Dedifferentiated amniotic fluid mesenchymal stem cell (primary cell): Measurements from ENCODE around the gene NUDT4B.
"Not testable (repeated sequence)": the region's sequence is repeated elsewhere in the genome, so short reads cannot be mapped to it uniquely, and the experiment has no call there.

Experiments used
- DNase-seq: peaks from one replicate; pipeline ENCODE4 v3.0.0-alpha.2; 2016; ENCODE audit errors: extremely low spot score

The NUDT4B gene

DNA sequence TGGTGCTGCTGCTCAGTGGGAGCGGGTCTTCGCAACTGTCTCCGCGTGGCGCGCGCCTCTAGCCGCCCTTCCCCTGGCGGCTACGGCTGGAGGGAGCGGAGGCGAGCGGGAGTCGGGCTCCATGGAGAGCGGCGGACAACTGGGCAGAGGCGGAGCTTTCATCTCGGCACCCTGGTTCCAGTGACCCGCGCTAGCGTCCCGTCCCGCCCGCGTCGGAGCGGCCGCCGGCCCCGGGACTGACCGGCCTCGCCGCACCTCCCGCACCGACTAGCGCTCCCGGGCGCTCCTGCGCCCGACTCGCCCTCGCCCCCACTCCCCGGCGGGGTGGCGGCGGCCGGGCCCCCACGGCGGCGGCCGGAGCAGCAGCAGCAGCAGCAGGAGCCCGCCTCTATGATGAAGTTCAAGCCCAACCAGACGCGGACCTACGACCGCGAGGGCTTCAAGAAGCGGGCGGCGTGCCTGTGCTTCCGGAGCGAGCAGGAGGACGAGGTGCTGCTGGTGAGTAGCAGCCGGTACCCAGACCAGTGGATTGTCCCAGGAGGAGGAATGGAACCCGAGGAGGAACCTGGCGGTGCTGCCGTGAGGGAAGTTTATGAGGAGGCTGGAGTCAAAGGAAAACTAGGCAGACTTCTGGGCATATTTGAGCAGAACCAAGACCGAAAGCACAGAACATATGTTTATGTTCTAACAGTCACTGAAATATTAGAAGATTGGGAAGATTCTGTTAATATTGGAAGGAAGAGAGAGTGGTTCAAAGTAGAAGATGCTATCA, at the start of gene NUDT4B:
NUDT4B (plus strand) TSS at position 212 of the 772 bp plus-strand sequence; CDS start at position 391, 179 bp downstream.
- DNase-seq: not testable (repeated sequence)

DNA sequence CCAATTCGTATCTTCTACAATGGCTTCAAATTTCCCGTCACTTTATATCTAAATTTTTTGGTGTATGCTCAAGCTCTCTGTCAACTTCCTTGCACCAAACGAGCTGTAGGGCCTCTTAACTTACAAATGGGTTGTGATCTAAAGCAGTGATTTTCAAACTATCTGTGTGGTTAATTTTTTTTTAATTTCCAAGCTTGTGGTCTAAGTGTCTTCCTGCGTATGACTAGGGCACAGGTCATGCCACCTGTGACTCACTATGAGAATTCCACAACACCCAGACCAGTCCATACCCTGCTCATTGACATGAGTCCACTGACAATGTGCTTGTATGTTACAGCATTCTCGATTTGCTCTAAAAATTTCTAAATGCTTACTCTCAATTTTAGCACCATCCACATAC, 49.2 kb upstream of the NUDT4B start:
- DNase-seq: not testable (repeated sequence)

DNA sequence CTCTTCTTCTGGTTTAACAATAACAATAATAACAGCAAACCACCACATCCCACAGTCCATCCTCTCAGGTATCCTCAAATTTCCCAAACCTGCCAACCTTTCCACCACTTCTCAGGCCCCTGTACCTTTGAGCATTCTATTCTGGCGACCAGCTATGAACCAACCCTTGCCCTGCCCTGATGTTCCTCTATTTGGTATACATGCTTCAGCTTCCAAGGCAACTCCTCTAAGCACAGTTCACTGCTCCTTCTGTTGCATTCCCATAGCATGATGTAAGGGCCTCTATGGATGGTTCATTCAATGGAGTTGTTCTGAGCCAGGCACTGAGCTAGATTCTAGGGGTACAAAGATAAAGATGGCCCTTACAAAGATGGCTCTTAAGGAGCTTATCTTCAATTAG, 46.3 kb upstream of the NUDT4B start:
- DNase-seq: not testable (repeated sequence)

GRCh38 chr1:148703973-148704591, 44.5 kb upstream of the NUDT4B start:
- DNase-seq: not testable (repeated sequence)

DNA sequence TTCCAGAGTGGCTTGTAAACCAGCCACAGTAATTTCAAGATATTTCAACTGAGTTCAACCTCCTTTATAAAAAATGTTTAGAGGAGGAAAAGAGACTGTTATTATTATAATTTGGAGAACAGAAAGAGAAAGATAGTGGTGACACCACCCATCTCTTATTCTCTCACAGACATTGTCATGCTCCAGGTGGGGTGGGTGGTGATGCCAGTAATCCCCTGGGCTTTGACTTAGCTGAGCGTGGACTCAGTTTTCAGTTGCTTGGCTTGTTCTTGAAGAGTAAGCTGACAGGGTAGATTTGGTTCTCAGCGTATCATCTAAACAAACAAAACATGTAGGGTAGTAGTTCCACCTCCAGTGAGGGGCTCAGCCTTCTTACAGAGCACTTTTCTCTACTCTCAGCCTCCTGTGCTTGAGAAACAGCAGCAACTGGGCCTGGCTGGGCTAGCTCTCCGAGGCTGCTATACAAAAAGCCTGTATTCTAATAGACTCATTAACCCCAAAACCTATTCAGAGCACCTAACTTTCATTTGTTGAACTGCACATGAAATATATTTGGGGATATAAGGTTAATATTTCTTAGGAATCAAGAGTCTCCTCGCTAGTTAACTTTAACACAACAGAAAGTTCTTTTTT, 43.1 kb upstream of the NUDT4B start:
- not testable (repeated sequence) for DNase-seq

DNA sequence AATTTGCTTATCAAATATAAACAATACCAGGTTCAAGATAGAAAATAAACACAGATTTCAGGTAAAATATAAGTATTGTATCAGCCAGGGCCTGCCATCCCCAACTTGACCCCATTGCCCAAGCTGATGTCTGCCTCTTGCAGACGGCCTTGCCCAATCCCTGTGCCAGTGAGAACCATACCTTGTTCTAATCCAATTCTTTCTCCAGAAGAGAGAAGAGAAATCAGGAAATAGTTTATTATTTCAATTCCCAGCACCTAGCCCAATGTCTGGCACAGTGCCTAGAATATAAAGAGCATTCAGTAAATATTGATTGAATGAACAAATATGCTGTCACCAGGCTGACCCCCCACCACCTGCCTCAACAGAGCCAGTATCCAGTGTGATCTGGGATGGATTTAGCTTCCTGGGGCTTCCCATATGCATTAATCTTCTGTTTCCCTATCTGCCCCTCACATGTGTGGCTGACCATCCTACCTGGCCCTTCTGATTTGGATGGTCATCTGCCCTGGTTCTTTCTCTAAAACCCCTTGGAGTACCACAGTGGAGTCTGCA, 39.7 kb upstream of the NUDT4B start:
- not testable (repeated sequence) for DNase-seq

GRCh38 chr1:148710772-148711523, 37.6 kb upstream of the NUDT4B start:
- not testable (repeated sequence) for DNase-seq

GRCh38 chr1:148712353-148712752, 36.2 kb upstream of the NUDT4B start:
- not testable (repeated sequence) for DNase-seq

GRCh38 chr1:148715518-148715917, 33.1 kb upstream of the NUDT4B start:
- DNase-seq: not testable (repeated sequence)

- not testable (repeated sequence) for DNase-seq
Observed at GRCh38 chr1:148716966-148717520, 31.5 kb upstream of the NUDT4B start.

DNA sequence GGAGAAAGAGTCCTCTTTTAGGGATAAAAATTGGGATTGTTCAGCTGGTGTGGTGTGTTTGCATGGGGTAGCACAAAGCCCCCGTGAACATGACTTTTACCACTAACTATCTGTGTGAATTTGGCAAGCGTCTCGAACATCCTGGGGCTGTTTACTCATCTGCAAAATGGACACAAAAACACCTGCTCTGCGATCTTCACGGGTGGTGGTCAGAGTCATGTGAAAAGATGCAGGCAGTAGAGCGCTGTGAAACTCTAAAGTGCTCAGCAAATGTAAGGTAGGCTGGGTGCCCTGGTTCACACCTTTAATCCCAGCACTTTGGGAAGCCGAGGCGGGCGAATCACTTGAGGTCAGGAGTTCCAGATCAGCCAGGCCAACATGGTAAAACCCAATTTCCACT, 27.7 kb upstream of the NUDT4B start:
- DNase-seq: not testable (repeated sequence)

GRCh38 chr1:148722758-148723157, 25.8 kb upstream of the NUDT4B start:
- not testable (repeated sequence) for DNase-seq

GRCh38 chr1:148723515-148723914, 25.1 kb upstream of the NUDT4B start:
- DNase-seq: not testable (repeated sequence)

DNA sequence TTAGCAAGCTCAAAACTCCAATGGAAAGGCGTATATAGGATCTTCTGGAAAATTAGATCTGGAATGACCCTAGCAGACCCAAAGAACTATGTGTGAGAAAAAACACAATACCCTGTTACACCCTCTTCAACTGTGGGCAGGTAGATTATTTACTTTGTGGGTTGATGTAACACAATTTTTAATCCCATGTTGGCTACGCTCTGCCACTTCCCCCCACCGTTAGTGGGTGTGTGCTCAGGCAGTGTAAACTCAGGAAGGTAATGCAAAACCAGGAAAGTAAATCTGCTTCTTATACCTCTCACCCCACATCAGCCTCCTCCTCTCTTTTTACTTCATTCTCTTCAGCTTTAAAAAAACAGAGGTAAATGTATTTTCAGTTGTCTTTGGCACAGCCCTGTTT, 23.7 kb upstream of the NUDT4B start:
- DNase-seq: not testable (repeated sequence)

DNA sequence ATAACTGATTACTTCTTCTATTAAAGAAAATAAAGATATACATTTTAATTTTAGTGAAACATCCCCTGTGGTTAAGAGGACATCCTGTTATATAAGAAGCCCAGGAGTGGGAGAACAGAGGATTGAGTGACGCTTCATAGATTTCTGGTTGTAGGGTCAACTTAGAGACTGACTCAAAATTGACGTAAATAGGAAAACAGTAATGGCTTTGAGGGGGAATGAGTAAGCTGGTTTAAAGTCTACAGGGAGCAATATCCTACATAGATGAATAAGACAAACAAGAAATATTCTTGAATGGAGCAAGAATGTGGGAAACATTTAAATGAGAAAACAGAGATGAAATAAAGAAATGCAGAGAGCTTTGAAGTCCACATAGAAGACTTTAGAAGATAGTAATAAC, 20.7 kb upstream of the NUDT4B start:
- DNase-seq: not testable (repeated sequence)

- not testable (repeated sequence) for DNase-seq
Observed at GRCh38 chr1:148729128-148729527, 19.4 kb upstream of the NUDT4B start.

DNA sequence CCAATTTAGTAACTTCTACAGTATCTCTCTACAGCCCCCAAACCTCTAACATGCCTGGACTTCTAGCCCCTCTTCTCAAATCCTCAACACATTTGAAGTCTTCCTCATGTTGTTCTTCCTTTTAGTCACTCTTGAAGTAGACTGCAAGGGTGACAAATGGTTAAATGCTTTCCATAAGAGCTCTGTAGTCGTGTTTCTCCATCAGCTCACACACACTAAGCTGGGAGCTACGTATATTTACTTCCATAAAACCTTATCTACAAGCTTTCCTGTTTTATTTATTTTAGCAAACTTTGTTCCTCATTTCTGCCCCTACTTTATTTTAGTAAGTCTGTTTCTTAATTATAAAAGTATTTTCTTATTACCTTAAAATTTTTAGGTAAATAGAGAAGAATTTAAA, 19.0 kb upstream of the NUDT4B start:
- not testable (repeated sequence) for DNase-seq

- not testable (repeated sequence) for DNase-seq
Observed at GRCh38 chr1:148732277-148732676, 16.3 kb upstream of the NUDT4B start.

- DNase-seq: not testable (repeated sequence)
Observed at GRCh38 chr1:148733585-148734310, 14.8 kb upstream of the NUDT4B start.

GRCh38 chr1:148734311-148734662, 14.3 kb upstream of the NUDT4B start:
- DNase-seq: not testable (repeated sequence)

- not testable (repeated sequence) for DNase-seq
Observed at GRCh38 chr1:148735538-148735937, 13.0 kb upstream of the NUDT4B start.
